A549 (cell line): ENCODE measurements around the gene CATSPERB. TPM values are rescaled to one million over a fixed set of nuclear protein-coding genes. Genes with fewer than 3 reads are reported as not detected.
A peak's percentile ranks its signal among the peaks of the same experiment; 100 is the strongest.

ENCODE experiments used
- ATAC-seq, 2 experiments: fragments of 200-7000 bp in 1 of 2; fragments of >200 bp in 1 of 2; cut with Nextera tagmentation in 1 of 2; cut with Tn5 transposase in 1 of 2; 3 replicates each; pipeline versions ENCODE4 v1.8.0 to v1.9.1; 2018 to 2020; ENCODE audit warnings: mild to moderate bottlenecking in 1 of 2, moderate library complexity in 1 of 2
- CTCF ChIA-PET: fragments of 300-600 bp; sonication (Branson Sonifier 250); formaldehyde crosslinking; extraction: SDS; loops from one replicate; lab custom pipeline; 2021; ENCODE audit warnings: antibody characterized with exemption, inconsistent platforms; lab: Yijun Ruan, JAX
- POLR2A ChIA-PET: fragments of 350-600 bp; formaldehyde crosslinking; extraction: SDS; loops from one replicate; lab custom pipeline; 2021; ENCODE audit warnings: antibody characterized with exemption, inconsistent platforms; lab: Yijun Ruan, JAX
- DNase-seq, 2 experiments: peaks; one replicate each; pipeline versions ENCODE4 v3.0.0 to v3.0.0-alpha.2; 2011 to 2016; ENCODE audit warnings: low read depth in 1 of 2, low spot score in 1 of 2
- FAIRE-seq: peaks from 2 replicates; lab custom pipeline; 2011; peaks lifted over from hg19 to GRCh38; lab: Jason Lieb, UNC
- H3K27ac ChIP-seq, 2 experiments: fragments of >200 bp; sonication (Bioruptor Twin); formaldehyde crosslinking; 3 replicates each; pipeline ENCODE4 v1.5.1; 2016 to 2017
- H3K4me1 ChIP-seq: fragments of >200 bp; sonication (Bioruptor Twin); formaldehyde crosslinking; 3 replicates; pipeline ENCODE4 v1.6.1; 2016
- H3K4me2 ChIP-seq: fragments of >200 bp; sonication (Bioruptor Twin); formaldehyde crosslinking; 3 replicates; pipeline ENCODE4 v1.6.1; 2016
- H3K4me3 ChIP-seq: fragments of >200 bp; sonication (Bioruptor Twin); formaldehyde crosslinking; 3 replicates; pipeline ENCODE4 v1.5.1; 2016
- H3K9me3 ChIP-seq: fragments of >200 bp; sonication (Bioruptor Twin); formaldehyde crosslinking; 3 replicates; pipeline ENCODE4 v1.6.1; 2016
- CBX8 ChIP-seq: fragments of 200-600 bp; sonication (generic); IDR thresholded peaks from 2 replicates; pipeline ENCODE4 v1.6.1; 2016
- CTCF ChIP-seq: fragments of >200 bp; sonication (Bioruptor Twin); formaldehyde crosslinking; IDR thresholded peaks from 3 replicates; pipeline ENCODE4 v1.5.1; 2016
- EHF ChIP-seq: fragments of 250-450 bp; sonication (Bioruptor Pico); IDR thresholded peaks from 2 replicates; pipeline ENCODE4 v1.5.0; 2020; ENCODE audit warnings: mild to moderate bottlenecking
- ESRRA ChIP-seq: fragments of 150-350 bp; IDR thresholded peaks from 2 replicates; pipeline ENCODE4 v1.6.1; 2014; ENCODE audit warnings: mild to moderate bottlenecking, low read length, borderline replicate concordance
- FOXS1 ChIP-seq: fragments of 250-450 bp; sonication (Bioruptor Pico); IDR thresholded peaks from 2 replicates; pipeline ENCODE4 v1.5.0; 2020; ENCODE audit warnings: mild to moderate bottlenecking, moderate library complexity
- HEYL ChIP-seq: fragments of 250-450 bp; sonication (Bioruptor Pico); IDR thresholded peaks from 2 replicates; pipeline ENCODE4 v1.8.0; 2021; ENCODE audit warnings: mild to moderate bottlenecking, moderate library complexity
- HOXA7 ChIP-seq: fragments of 250-450 bp; sonication (Bioruptor Pico); IDR thresholded peaks from 2 replicates; pipeline ENCODE4 v1.5.0; 2020; ENCODE audit warnings: mild to moderate bottlenecking, moderate library complexity
- HOXB13 ChIP-seq: fragments of 250-450 bp; sonication (Bioruptor Pico); IDR thresholded peaks from 2 replicates; pipeline ENCODE4 v1.5.0; 2020; ENCODE audit warnings: low read depth, mild to moderate bottlenecking, moderate library complexity
- HOXB5 ChIP-seq: fragments of 250-450 bp; sonication (Bioruptor Pico); IDR thresholded peaks from 2 replicates; pipeline ENCODE4 v1.5.0; 2020; ENCODE audit warnings: mild to moderate bottlenecking, moderate library complexity
- JUNB ChIP-seq: fragments of >200 bp; sonication (Bioruptor Twin); formaldehyde crosslinking; IDR thresholded peaks from 2 replicates; pipeline ENCODE4 v1.6.1; 2016
- KDM5A ChIP-seq: fragments of 200-600 bp; sonication (generic); IDR thresholded peaks from 2 replicates; pipeline ENCODE4 v1.6.1; 2016; ENCODE audit warnings: antibody characterized with exemption, mild to moderate bottlenecking
- MAZ ChIP-seq: fragments of 150-350 bp; IDR thresholded peaks from 2 replicates; pipeline ENCODE4 v1.6.1; 2014; ENCODE audit warnings: antibody characterized with exemption, low read depth, low read length, borderline replicate concordance
- MYC ChIP-seq: IDR thresholded peaks from 2 replicates; pipeline ENCODE4 v1.6.1; 2012; ENCODE audit warnings: mild to moderate bottlenecking, inconsistent platforms, low read length, improper control_type of control experiment, borderline replicate concordance
- RAD21 ChIP-seq, 2 experiments: fragments of >200 bp in 1 of 2; sonication (Bioruptor Twin) in 1 of 2; formaldehyde crosslinking in 1 of 2; IDR thresholded peaks in 1 of 2; conservative IDR thresholded peaks in 1 of 2; 2 replicates in 1 of 2; 3 replicates in 1 of 2; pipeline ENCODE4 v1.6.1; 2012 to 2018; ENCODE audit warnings: inconsistent platforms in 1 of 2
- RARB ChIP-seq: fragments of 250-450 bp; sonication (Bioruptor Pico); IDR thresholded peaks from 2 replicates; pipeline ENCODE4 v1.8.0; 2021; ENCODE audit warnings: mild to moderate bottlenecking, moderate library complexity
- SMC3 ChIP-seq: fragments of >200 bp; sonication (Bioruptor Twin); formaldehyde crosslinking; IDR thresholded peaks from 3 replicates; pipeline ENCODE4 v1.6.1; 2018; ENCODE audit warnings: inconsistent platforms
- TP53 ChIP-seq: fragments of 250-450 bp; sonication (Bioruptor Pico); IDR thresholded peaks from 2 replicates; pipeline ENCODE4 v1.5.0; 2021; ENCODE audit warnings: mild to moderate bottlenecking, moderate library complexity
- ZFP36 ChIP-seq: fragments of 450-650 bp; IDR thresholded peaks from 2 replicates; pipeline ENCODE4 v1.6.1; 2014; ENCODE audit warnings: borderline replicate concordance; ENCODE audit not compliant: partially characterized antibody
- ZNF302 ChIP-seq: fragments of 250-450 bp; sonication (Bioruptor Pico); IDR thresholded peaks from 2 replicates; pipeline ENCODE4 v1.9.0; 2021; ENCODE audit warnings: inconsistent platforms, mild to moderate bottlenecking, moderate library complexity
- WGBS: methylation state at CpG from one replicate; pipeline ENCODE4 v1.1.6; 2017; ENCODE audit errors: missing lambda C conversion rate; 5-methylcytosine and 5-hydroxymethylcytosine counted together
- polyA plus RNA-seq, 4 experiments: library from polyadenylated mRNA; depleted of rRNA in 3 of 4; stranded (reverse); fragments of >200 nt; fragmentation: RNase III in 1 of 4; extraction: RNeasy Plus Mini Kit Qiagen cat#74134 plus additional on column Dnase treatment in 1 of 4; gene quantifications; 2 replicates in 3 of 4; 3 replicates in 1 of 4; pipeline ENCODE4 v1.2.3, GENCODE V29; 2011 to 2017
- TF ChIP-seq, protein P1 (sequence below): fragments of >200 bp; sonication (Bioruptor Twin); formaldehyde crosslinking; IDR thresholded peaks from 2 replicates; pipeline ENCODE4 v1.6.1; 2016
- TF ChIP-seq, protein P2 (sequence below): fragments of >200 bp; sonication (Bioruptor Twin); formaldehyde crosslinking; IDR thresholded peaks from 3 replicates; pipeline ENCODE4 v1.6.1; 2016
- TF ChIP-seq, protein P3 (sequence below): fragments of 250-450 bp; sonication (Bioruptor Pico); IDR thresholded peaks from 2 replicates; pipeline ENCODE4 v1.5.0; 2021; ENCODE audit warnings: mild to moderate bottlenecking, moderate library complexity, borderline replicate concordance

Gene CATSPERB
- polyA plus RNA-seq, 2 of the 4 experiments (the other 2 are of a cell fraction), result 0.05 TPM; not detected in 1

DNA sequence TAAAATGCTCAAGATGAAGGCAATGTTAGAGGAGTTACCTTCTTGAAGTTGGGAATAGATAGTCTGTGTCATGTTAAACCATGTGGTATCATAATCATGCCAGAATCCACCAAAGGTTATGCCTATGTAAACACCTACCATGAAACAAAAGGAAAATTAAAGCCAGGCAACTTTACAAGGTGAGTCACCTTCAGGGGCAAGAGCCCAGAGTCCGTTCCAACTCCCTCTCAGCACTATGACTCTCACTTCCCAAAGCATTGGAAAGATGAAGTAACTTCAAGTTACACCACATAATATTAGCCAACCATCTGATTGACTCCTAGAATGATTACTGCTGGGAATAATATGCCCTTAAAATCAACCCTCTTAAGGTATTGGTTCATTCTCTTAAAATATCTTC is 38.5 kb downstream of the CATSPERB start:
- DNase-seq (peak in 1 of 2 experiments; percentile 10), FAIRE-seq (peak; percentile 46), ATAC-seq (0 out of 6 replicates have a peak, but pooled peaks of 1 of the 2 experiments have one; percentile 34)
- TF ChIP-seq MAZ (no peak), RARB (no peak), HOXB13 (CRISPR knock-in tag) (no peak), CTCF (no peak), HEYL (CRISPR knock-in tag) (no peak), CBX8 (no peak), HOXB5 (CRISPR knock-in tag) (no peak), ZNF302 (no peak), SMC3 (no peak)
- H3K27ac ChIP-seq, result no peak overlapping the region
- ChIA-PET POLR2A (no interaction called here), CTCF (no interaction called here)
- peaks cover 19% of the 10 kb centered on the region for H3K9me3 ChIP-seq
- no peak overlapping the region for H3K4me2 ChIP-seq
- no peak overlapping the region for H3K4me3 ChIP-seq
- WGBS, result 4% methylated on average over 1 of the region's 1 CpG
- no peaks in the 10 kb centered on the region for H3K4me1 ChIP-seq

DNA sequence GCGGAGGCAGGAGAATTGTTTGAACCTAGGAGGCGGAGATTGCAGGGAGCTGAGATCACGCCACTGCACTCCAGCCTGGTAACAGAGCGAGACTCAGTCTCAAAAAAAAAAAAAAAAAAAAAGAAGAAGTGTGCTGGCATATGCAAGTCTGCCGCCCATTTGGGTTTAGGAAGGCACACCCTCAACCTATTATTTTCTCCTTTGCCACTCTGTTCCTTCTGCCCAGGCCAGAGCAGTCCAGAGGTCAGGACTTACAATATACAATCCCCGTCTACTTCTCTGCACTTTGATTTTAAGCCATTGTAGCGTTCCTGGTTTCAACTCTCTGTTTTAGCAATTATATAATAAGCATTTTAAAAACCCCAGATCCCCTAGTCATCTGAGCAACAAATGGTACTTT is 39.8 kb downstream of the CATSPERB start:
- 76% methylated on average over 7 of the region's 7 CpGs for WGBS
- no peak for ATAC-seq
- TF ChIP-seq RAD21 (conservative IDR thresholded peaks at IDR 0.05 in 1 of 2, IDR thresholded peaks at IDR 0.05 in 1 of 2) (no peak), ZFP36 (no peak), TP53 (CRISPR knock-in tag) (no peak), EHF (CRISPR knock-in tag) (no peak), ESRRA (no peak), FOXS1 (CRISPR knock-in tag) (no peak), KDM5A (no peak), JUNB (no peak), SMC3 (no peak), HOXA7 (CRISPR knock-in tag) (no peak), MYC (no peak)
- TF ChIP-seq, protein P1, sequence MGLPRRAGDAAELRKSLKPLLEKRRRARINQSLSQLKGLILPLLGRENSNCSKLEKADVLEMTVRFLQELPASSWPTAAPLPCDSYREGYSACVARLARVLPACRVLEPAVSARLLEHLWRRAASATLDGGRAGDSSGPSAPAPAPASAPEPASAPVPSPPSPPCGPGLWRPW, result no peak
- TF ChIP-seq, protein P2, sequence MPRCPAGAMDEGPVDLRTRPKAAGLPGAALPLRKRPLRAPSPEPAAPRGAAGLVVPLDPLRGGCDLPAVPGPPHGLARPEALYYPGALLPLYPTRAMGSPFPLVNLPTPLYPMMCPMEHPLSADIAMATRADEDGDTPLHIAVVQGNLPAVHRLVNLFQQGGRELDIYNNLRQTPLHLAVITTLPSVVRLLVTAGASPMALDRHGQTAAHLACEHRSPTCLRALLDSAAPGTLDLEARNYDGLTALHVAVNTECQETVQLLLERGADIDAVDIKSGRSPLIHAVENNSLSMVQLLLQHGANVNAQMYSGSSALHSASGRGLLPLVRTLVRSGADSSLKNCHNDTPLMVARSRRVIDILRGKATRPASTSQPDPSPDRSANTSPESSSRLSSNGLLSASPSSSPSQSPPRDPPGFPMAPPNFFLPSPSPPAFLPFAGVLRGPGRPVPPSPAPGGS, result no peak
- TF ChIP-seq, protein P3, sequence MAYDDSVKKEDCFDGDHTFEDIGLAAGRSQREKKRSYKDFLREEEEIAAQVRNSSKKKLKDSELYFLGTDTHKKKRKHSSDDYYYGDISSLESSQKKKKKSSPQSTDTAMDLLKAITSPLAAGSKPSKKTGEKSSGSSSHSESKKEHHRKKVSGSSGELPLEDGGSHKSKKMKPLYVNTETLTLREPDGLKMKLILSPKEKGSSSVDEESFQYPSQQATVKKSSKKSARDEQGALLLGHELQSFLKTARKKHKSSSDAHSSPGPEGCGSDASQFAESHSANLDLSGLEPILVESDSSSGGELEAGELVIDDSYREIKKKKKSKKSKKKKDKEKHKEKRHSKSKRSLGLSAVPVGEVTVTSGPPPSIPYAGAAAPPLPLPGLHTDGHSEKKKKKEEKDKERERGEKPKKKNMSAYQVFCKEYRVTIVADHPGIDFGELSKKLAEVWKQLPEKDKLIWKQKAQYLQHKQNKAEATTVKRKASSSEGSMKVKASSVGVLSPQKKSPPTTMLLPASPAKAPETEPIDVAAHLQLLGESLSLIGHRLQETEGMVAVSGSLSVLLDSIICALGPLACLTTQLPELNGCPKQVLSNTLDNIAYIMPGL (CRISPR knock-in tag), result no peak
- no peak for FAIRE-seq
- ChIA-PET POLR2A (interaction anchor here (0.6 kb wide), 1 partner anchor 256 kb away, joined by 4 read pairs; no protein-coding TSS in a partner anchor), CTCF (interaction anchor here (0.7 kb wide), 1 partner anchor 42 kb away, joined by 3 read pairs; no protein-coding TSS in a partner anchor)
- no peak for DNase-seq
- H3K27ac ChIP-seq, result no peak overlapping the region
- no peak overlapping the region for H3K4me3 ChIP-seq
- peaks cover 12% of the 10 kb centered on the region for H3K9me3 ChIP-seq
- H3K4me1 ChIP-seq, result no peaks in the 10 kb centered on the region
- H3K4me2 ChIP-seq, result no peak overlapping the region
